Upper lobe of right lung (tissue), 1 donor: ENCODE measurements around the gene TBC1D9. TPM values are rescaled to one million over a fixed set of nuclear protein-coding genes. Genes with fewer than 3 reads are reported as not detected.

Experiments
- ATAC-seq: fragments of 200-7000 bp; cut with Tn5 transposase; one replicate; pipeline ENCODE4 v1.9.1; 2020; ENCODE audit warnings: mild to moderate bottlenecking, moderate library complexity
- DNase-seq: peaks from one replicate; pipeline ENCODE4 v3.0.0-alpha.2; 2020
- H3K27ac ChIP-seq: fragments of 200-600 bp; one replicate; pipeline ENCODE4 v1.8.0; 2022
- H3K27me3 ChIP-seq: fragments of 200-600 bp; one replicate; pipeline ENCODE4 v1.8.0; 2022; ENCODE audit warnings: mild to moderate bottlenecking
- H3K36me3 ChIP-seq: fragments of 200-600 bp; one replicate; pipeline ENCODE4 v1.8.0; 2022
- H3K4me1 ChIP-seq: fragments of 200-600 bp; one replicate; pipeline ENCODE4 v1.8.0; 2022
- H3K4me3 ChIP-seq: fragments of 200-600 bp; one replicate; pipeline ENCODE4 v1.8.0; 2022; ENCODE audit warnings: mild to moderate bottlenecking
- H3K9me3 ChIP-seq: fragments of 200-600 bp; one replicate; pipeline ENCODE4 v1.8.0; 2022
- intact Hi-C: fragments of 100-400 bp; cut with DNase I; formaldehyde crosslinking; loops from one replicate; pipeline ENCODE4 v1.11.0; 2022
- total RNA-seq: library from RNA; stranded (reverse); fragmentation: NEBNext Ultra II Directional; extraction: Animal tissue kit (Norgen Biotek cat#: 25700); gene quantifications from one replicate; pipeline ENCODE4 v1.2.1, GENCODE V29; 2021
- TF ChIP-seq, protein P1 (sequence below): fragments of 200-600 bp; IDR thresholded peaks from one replicate; pipeline ENCODE4 v1.8.0; 2022; ENCODE audit warnings: antibody characterized with exemption
- donor health status: DM: no; HTN: yes; CAD: no; lungs with severe emphysema.

Gene TBC1D9
- total RNA-seq, 1 donor from 2014 or later: 39.5 TPM

DNA sequence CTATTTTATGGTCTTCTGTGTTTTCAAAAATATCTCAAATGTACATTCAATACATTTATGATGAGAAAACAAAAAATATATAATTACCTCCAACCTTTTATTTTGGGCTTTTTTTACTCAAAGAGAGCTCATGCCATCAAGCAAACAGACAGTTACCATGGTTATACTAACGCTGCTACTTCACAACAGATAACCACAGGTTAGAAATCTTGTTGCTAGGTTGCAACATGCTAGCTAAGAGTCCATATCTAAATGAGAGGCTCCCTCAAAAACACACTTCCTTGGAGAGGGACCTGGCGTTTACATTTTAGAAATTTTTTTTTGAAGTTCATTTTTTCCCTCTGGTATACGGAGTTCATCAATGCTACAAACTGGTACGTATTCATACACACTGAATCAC, 44.3 kb downstream of the TBC1D9 start:
- Histone ChIP-seq H3K4me3 (no peak overlapping the region), H3K27ac (no peak overlapping the region), H3K27me3 (no peaks in the 10 kb centered on the region), H3K4me1 (no peaks in the 10 kb centered on the region), H3K36me3 (no peaks in the 10 kb centered on the region), H3K9me3 (no peaks in the 10 kb centered on the region)
- DNase-seq (no peak), ATAC-seq (peak; percentile 34)
- TF ChIP-seq, protein P1, sequence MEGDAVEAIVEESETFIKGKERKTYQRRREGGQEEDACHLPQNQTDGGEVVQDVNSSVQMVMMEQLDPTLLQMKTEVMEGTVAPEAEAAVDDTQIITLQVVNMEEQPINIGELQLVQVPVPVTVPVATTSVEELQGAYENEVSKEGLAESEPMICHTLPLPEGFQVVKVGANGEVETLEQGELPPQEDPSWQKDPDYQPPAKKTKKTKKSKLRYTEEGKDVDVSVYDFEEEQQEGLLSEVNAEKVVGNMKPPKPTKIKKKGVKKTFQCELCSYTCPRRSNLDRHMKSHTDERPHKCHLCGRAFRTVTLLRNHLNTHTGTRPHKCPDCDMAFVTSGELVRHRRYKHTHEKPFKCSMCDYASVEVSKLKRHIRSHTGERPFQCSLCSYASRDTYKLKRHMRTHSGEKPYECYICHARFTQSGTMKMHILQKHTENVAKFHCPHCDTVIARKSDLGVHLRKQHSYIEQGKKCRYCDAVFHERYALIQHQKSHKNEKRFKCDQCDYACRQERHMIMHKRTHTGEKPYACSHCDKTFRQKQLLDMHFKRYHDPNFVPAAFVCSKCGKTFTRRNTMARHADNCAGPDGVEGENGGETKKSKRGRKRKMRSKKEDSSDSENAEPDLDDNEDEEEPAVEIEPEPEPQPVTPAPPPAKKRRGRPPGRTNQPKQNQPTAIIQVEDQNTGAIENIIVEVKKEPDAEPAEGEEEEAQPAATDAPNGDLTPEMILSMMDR: no peak
- intact Hi-C loops: no loop called here

DNA sequence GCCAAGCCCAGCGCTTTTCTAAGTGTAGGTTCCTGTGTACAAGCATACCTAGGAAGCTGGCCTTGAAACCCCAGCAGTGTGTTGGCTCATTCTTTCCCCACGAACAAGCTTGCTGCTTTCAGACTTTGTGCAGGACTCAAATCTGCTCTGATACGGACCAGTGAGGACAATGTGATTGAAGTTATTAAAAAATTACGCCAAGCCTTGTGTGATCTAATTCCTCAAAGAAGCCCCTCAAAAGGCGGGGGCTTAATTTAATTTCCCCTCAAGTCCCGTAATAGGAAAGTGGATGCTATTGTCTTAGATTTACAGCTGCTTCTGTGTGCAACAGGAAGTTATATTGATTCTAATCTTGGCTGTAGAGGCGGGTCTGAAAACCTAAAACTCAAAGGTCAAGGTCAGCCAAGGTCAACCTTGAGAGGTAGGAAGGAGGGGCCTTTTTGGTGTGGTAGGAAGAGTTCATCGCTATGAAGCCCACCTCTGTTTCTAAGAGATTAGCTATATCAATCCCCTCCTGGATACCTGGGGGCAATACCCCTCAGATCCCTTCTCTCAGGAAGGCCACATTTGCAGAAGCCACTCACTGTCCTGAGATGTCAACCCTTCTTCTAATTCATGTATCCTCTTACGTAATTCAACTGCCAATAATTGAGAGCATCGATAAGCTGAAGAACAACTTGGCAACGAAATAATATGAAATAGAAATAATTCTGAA, 45.1 kb downstream of the TBC1D9 start:
- no peaks in the 10 kb centered on the region for H3K36me3 ChIP-seq
- H3K27me3 ChIP-seq: no peaks in the 10 kb centered on the region
- intact Hi-C loops: no loop called here
- H3K27ac ChIP-seq: no peak overlapping the region
- DNase-seq (no peak), ATAC-seq (no peak)
- H3K9me3 ChIP-seq: no peaks in the 10 kb centered on the region
- TF ChIP-seq, protein P1: no peak
- H3K4me1 ChIP-seq: peaks cover 2% of the 10 kb centered on the region
- H3K4me3 ChIP-seq: no peak overlapping the region

DNA sequence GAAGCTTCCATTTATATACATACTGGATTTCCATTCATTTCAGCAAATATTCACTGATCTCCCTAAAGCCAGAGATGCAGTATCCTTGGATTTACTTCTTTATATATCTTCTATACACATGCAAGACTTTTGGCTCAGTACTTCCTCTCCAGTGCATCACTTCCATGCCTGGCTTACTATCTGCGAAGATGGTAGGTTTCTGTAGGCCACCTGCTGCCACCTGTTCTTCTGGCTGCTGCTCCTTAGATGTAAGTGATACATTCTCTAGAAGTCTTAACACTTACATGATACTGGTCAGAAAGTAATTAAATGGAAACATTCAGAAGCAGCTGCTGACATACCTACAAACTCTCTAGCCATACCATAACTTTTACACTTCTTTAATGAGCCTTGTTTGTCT, 48.9 kb downstream of the TBC1D9 start:
- intact Hi-C loops: no loop called here
- H3K27me3 ChIP-seq: no peaks in the 10 kb centered on the region
- no peaks in the 10 kb centered on the region for H3K36me3 ChIP-seq
- H3K4me3 ChIP-seq: no peak overlapping the region
- ATAC-seq (no peak), DNase-seq (no peak)
- H3K27ac ChIP-seq: no peak overlapping the region
- peaks cover 10% of the 10 kb centered on the region for H3K4me1 ChIP-seq
- H3K9me3 ChIP-seq: no peaks in the 10 kb centered on the region
- TF ChIP-seq, protein P1: no peak

DNA sequence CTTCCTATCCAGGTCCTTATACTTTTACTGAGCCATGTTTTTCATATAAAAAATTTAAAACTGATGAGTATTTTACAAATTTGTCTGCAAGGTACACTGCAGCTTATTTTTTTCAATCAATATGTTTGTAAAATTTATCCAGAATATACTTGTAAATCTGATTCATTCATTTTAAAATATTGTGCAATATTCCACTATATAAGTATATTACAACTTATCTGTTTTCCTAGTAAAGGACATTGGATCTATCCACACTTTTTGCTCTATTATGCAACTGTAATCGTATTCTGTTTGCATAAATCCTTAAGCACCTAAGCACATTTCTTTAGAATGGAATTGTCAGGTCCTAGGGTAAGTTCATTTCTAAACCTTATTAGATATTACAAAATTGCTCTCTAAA, 49.5 kb downstream of the TBC1D9 start:
- Histone ChIP-seq H3K36me3 (no peaks in the 10 kb centered on the region), H3K4me1 (peaks cover 10% of the 10 kb centered on the region), H3K9me3 (no peaks in the 10 kb centered on the region), H3K27me3 (no peaks in the 10 kb centered on the region), H3K4me3 (no peak overlapping the region), H3K27ac (no peak overlapping the region)
- no peak for DNase-seq
- no peak for ATAC-seq
- intact Hi-C loops: no loop called here
- TF ChIP-seq, protein P1: no peak

DNA sequence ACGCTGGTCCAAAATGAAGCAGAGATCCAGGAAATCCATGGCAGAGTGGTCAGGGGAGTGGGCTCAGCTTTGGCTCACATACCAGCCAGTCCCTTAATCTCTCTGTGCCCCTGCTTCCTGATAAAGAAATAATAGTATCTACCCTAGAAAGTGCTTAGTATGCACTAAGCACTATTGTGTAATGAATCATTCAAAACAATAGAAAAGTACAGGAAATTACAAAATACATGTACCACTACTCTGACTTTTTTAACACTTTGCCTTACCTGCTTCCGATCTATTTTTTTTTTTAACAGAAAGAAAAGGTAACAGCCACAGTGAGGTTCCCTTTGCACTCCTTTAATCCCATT, 49.9 kb downstream of the TBC1D9 start:
- Histone ChIP-seq H3K27ac (no peak overlapping the region), H3K9me3 (no peaks in the 10 kb centered on the region), H3K4me1 (peaks cover 10% of the 10 kb centered on the region), H3K4me3 (no peak overlapping the region), H3K27me3 (no peaks in the 10 kb centered on the region), H3K36me3 (no peaks in the 10 kb centered on the region)
- ATAC-seq (no peak), DNase-seq (no peak)
- TF ChIP-seq, protein P1: no peak
- intact Hi-C loops: no loop called here
